Peyer's patch (tissue), 4 donors: ENCODE results near the gene HSDL1.

ENCODE experiments used
- POLR2A ChIP-seq, 2 donors: fragments of 450-650 bp; IDR thresholded peaks; one replicate each; pipeline ENCODE4 v1.5.1; 2017; ENCODE audit warnings: antibody characterized with exemption in 2 of 2, mild to moderate bottlenecking in 2 of 2, moderate library complexity in 2 of 2
- TF ChIP-seq, protein P1 (sequence below), 6 experiments: fragments of 450-650 bp in 4 of 6; fragments of 200-600 bp in 2 of 6; sonication (generic) in 1 of 6; IDR thresholded peaks; one replicate each; pipeline ENCODE4 v1.5.1; 2017 to 2019; ENCODE audit warnings: antibody characterized with exemption in 6 of 6, mild to moderate bottlenecking in 3 of 6, moderate library complexity in 1 of 6

DNA sequence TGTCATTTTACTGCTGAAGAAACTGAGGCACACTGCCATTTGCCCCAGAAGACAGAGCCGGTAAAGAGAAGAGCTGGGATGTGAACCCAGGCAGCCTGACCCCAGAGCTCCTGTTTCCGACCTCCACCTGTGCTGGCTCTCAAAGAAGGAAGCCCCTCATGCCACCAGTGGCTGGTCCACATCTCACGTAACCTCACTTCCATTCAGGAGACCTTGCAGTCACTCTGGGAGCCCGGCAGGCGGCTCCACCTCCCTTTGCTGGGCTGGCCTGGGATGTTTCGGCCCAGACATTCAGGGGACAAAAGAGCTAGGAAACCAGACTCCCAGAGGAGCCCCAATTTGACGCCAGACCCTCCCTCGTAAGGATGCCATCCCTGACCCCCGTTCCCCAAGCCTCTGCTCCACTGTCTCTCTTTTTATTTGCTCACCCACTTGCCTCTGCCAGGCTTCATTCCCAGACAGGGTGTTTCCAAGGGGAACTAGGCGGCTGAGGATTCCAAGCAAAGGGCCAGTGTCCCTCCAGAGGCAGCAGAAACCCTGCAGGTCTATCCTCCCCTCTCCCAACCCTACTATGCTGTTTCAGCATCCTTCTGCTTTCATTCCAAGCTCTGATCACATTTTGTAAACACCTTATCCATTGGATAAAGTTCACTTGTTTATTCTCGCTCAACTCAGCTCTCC is 39.1 kb upstream of the HSDL1 start:
- no peak for TF ChIP-seq POLR2A (IDR thresholded peaks at IDR 0.05)
- TF ChIP-seq, protein P1, sequence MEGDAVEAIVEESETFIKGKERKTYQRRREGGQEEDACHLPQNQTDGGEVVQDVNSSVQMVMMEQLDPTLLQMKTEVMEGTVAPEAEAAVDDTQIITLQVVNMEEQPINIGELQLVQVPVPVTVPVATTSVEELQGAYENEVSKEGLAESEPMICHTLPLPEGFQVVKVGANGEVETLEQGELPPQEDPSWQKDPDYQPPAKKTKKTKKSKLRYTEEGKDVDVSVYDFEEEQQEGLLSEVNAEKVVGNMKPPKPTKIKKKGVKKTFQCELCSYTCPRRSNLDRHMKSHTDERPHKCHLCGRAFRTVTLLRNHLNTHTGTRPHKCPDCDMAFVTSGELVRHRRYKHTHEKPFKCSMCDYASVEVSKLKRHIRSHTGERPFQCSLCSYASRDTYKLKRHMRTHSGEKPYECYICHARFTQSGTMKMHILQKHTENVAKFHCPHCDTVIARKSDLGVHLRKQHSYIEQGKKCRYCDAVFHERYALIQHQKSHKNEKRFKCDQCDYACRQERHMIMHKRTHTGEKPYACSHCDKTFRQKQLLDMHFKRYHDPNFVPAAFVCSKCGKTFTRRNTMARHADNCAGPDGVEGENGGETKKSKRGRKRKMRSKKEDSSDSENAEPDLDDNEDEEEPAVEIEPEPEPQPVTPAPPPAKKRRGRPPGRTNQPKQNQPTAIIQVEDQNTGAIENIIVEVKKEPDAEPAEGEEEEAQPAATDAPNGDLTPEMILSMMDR (IDR thresholded peaks at IDR 0.05): peak in 1 of 6 experiments; percentile 22
